ENCODE measurements around the gene TSPAN14. TPM values are rescaled to one million over a fixed set of nuclear protein-coding genes. Genes with fewer than 3 reads are reported as not detected.

The TSPAN14 gene
- total and polyA plus RNA-seq, 12 donors = 16.9 to 57.2 (median 27.6) TPM

DNA sequence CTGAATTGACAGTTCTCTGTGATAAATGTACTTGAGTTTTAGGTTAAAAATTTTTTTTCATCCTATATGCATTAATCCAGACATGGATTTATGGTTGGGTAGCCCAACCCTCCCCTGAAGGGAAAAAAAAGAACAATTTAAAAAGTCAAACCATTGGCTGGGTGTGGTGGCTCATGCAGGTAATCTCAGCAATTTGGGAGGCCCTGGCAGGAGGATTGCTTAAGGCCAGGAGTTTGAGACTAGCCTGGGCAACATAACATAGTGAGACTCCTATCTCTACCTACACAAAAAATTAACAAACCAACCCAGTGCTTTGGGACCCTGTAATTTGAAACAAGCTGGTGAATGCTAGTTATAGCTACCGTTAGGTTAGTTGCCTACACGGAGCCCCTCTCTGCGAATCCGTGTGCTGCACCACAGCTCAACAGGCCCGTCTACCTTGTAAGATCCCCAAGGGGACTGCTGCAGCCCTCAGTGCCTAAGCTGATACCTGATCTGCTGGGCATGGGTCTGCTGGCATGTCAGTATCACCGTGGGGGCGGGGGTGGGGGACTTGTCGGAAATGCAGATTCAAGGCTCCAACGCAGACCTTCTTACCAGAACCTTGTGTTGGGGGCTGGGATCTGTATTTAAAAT, 32.8 kb downstream of the TSPAN14 start:
- WGBS, 2 donors = 85% methylated on average over 9 of the region's 9 CpGs
- peak overlapping the region in 7 of 10 donors; percentile 5 to 86 (median 49) for H3K27ac ChIP-seq
- H3K4me3 ChIP-seq = no peak overlapping the region
- H3K27me3 ChIP-seq = no peaks in the 10 kb centered on the region
- H3K4me1 ChIP-seq = peaks cover 17 to 99% (median 72%) of the 10 kb centered on the region in 9 donors
- DNase-seq (no peak), ATAC-seq (no peak)
- TF ChIP-seq, protein P1, sequence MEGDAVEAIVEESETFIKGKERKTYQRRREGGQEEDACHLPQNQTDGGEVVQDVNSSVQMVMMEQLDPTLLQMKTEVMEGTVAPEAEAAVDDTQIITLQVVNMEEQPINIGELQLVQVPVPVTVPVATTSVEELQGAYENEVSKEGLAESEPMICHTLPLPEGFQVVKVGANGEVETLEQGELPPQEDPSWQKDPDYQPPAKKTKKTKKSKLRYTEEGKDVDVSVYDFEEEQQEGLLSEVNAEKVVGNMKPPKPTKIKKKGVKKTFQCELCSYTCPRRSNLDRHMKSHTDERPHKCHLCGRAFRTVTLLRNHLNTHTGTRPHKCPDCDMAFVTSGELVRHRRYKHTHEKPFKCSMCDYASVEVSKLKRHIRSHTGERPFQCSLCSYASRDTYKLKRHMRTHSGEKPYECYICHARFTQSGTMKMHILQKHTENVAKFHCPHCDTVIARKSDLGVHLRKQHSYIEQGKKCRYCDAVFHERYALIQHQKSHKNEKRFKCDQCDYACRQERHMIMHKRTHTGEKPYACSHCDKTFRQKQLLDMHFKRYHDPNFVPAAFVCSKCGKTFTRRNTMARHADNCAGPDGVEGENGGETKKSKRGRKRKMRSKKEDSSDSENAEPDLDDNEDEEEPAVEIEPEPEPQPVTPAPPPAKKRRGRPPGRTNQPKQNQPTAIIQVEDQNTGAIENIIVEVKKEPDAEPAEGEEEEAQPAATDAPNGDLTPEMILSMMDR (IDR thresholded peaks at IDR 0.05) = no peak
- no peaks in the 10 kb centered on the region for H3K9me3 ChIP-seq
- peaks cover 0 to 50% (median 2%) of the 10 kb centered on the region in 9 donors for H3K36me3 ChIP-seq
- intact Hi-C loops (cut with DNase I) = no loop called here

DNA sequence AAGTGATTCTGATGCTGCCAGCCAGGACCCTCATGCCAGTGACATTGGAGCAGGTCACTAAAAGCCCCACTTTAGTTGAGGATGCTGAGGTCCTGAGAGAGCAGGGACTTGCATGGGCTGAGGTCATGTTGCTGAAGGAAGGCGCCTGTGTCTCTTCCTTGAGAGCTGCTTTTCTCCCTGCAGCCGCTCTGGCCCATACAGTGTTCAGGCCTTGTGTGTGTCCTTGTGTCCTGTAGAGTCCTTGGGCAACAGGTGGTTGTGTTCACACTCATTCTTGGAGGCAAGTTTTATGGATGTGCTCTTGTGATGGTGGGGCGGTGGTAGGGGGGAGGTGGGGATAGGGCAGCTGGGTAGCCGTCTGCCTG, 33.3 kb downstream of the TSPAN14 start:
- Histone ChIP-seq H3K27ac (peak overlapping the region in 4 of 10 donors; percentile 8 to 86 (median 59)), H3K27me3 (no peaks in the 10 kb centered on the region), H3K9me3 (no peaks in the 10 kb centered on the region), H3K36me3 (peaks cover 0 to 48% (median 2%) of the 10 kb centered on the region in 9 donors), H3K4me1 (peaks cover 17 to 100% (median 75%) of the 10 kb centered on the region in 9 donors), H3K4me3 (peak overlapping the region in 1 of 10 donors; percentile 6)
- TF ChIP-seq, protein P1 (IDR thresholded peaks at IDR 0.05) = no peak
- ATAC-seq (peak in 1 of 8 donors; percentile 17), DNase-seq (no peak)
- WGBS, 2 donors = 89 to 93% methylated on average over 4 of the region's 4 CpGs
- intact Hi-C loops (cut with DNase I) = no loop called here

DNA sequence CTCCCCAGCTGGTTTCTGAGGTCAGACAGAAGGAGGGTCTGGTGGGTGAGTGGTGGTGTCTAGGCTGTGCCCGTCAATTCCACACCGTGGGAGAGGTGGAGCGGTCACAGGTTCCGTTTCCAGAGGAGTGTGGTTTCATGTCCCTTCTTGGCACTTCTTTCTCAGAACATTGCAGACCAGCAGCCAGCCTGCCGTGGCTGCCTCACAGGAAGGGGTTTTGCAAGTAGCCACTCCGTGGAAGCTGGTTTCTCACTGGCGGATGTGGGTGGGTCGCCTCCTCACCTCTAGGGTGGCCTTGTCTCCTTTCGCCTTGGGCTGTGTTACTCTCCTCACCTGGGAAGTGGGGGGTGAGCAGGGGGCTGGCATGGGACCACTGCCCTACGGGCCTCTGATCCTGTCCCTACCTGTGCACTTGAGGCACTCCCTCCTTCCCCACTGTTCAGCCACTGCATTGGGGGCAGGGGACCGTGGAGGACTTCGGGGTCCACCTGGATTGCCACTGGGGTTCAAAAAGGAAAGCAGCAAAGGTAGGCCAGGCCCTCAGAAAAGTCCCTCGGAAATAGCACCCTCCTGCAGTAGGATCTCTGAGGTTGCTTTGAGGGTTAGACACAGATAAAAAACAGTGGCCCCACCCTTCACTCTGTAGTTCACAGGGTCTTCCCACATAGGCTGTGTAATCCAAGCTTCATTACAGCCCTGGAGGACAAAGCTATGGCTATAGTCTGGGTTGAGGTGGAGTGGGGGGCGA, 33.9 kb downstream of the TSPAN14 start:
- Histone ChIP-seq H3K4me3 (peak overlapping the region in 1 of 10 donors; percentile 6), H3K9me3 (no peaks in the 10 kb centered on the region), H3K27ac (peak overlapping the region in 4 of 10 donors; percentile 8 to 86 (median 59)), H3K36me3 (peaks cover 0 to 48% (median 2%) of the 10 kb centered on the region in 9 donors), H3K4me1 (peaks cover 17 to 100% (median 81%) of the 10 kb centered on the region in 9 donors), H3K27me3 (no peaks in the 10 kb centered on the region)
- TF ChIP-seq, protein P1 (IDR thresholded peaks at IDR 0.05) = no peak
- 78 to 84% methylated on average over 14 of the region's 14 CpGs for WGBS, 2 donors
- intact Hi-C loops (cut with DNase I) = no loop called here
- ATAC-seq (peak in 6 of 8 donors; percentile 9 to 40 (median 38)), DNase-seq (peak in 1 of 2 donors; percentile 38)

DNA sequence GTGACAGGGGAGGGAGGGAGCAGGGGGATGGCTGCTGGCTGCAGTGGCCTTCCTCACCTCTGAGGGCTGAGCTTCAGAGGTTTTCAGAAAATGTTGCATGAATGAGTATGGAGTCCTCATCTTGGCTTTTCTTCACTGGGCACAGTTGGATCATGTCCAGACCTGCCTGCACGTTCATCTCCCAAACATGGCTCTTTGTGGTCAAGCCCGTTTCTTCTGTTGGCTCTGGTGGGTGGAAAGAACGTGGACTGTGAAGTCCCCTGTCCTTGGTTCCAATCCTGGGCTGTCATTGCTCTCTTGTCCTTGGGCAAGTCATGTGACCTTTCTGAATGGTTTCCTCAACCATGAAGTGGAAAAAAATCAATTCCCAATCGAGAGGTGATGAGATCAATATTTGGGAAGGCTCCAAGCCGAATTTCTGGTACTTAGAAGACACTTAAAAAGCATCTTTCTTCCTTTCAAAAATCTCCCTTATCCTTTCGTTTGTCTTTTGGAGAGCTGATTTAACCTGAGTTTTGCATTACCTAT, 34.5 kb downstream of the TSPAN14 start:
- DNase-seq (no peak), ATAC-seq (no peak)
- Histone ChIP-seq H3K27me3 (no peaks in the 10 kb centered on the region), H3K4me3 (no peak overlapping the region), H3K4me1 (peaks cover 17 to 100% (median 84%) of the 10 kb centered on the region in 9 donors), H3K36me3 (peaks cover 0 to 49% (median 2%) of the 10 kb centered on the region in 9 donors), H3K27ac (peak overlapping the region in 3 of 10 donors; percentile 49 to 86 (median 69)), H3K9me3 (no peaks in the 10 kb centered on the region)
- TF ChIP-seq, protein P1 (IDR thresholded peaks at IDR 0.05) = no peak
- 83 to 84% methylated on average over 6 of the region's 6 CpGs for WGBS, 2 donors
- intact Hi-C loops (cut with DNase I) = no loop called here

Data from heart right ventricle (tissue), 16 donors.